ENCODE data around the gene C2CD2.

DNA sequence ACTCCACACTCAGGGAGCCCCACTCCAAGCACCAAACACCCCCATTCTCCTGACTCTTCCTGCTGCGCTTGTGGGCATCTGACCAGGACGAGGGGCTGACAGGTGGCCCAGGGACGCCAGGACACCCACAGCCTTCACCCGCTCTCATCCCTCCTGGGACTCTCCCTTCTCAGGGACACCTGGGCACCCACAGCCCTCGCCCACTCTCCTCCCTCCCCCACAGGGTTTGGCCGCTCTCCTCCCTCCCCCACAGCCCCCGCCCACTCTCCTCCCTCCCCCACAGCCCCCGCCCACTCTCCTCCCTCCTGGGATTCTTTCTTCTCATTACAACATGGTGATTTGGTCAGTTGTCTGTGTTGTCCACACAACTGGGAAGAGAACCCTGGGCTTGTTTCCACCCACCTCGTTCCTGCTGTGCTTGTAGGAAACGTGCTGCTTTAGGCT is 118.1 kb downstream of the C2CD2 start:
- TF ChIP-seq POLR2AphosphoS5 (IDR thresholded peaks at IDR 0.05; ENCODE audit: low read depth, low read length) (no peak), SIN3A (IDR thresholded peaks at IDR 0.05; ENCODE audit: borderline replicate concordance, insufficient read depth, low read length) (no peak), FOXP2 (optimal IDR thresholded peaks at IDR 0.05; ENCODE audit: borderline replicate concordance, extremely low read depth, extremely low read length, insufficient read depth) (no peak)
- TF ChIP-seq, protein P1, sequence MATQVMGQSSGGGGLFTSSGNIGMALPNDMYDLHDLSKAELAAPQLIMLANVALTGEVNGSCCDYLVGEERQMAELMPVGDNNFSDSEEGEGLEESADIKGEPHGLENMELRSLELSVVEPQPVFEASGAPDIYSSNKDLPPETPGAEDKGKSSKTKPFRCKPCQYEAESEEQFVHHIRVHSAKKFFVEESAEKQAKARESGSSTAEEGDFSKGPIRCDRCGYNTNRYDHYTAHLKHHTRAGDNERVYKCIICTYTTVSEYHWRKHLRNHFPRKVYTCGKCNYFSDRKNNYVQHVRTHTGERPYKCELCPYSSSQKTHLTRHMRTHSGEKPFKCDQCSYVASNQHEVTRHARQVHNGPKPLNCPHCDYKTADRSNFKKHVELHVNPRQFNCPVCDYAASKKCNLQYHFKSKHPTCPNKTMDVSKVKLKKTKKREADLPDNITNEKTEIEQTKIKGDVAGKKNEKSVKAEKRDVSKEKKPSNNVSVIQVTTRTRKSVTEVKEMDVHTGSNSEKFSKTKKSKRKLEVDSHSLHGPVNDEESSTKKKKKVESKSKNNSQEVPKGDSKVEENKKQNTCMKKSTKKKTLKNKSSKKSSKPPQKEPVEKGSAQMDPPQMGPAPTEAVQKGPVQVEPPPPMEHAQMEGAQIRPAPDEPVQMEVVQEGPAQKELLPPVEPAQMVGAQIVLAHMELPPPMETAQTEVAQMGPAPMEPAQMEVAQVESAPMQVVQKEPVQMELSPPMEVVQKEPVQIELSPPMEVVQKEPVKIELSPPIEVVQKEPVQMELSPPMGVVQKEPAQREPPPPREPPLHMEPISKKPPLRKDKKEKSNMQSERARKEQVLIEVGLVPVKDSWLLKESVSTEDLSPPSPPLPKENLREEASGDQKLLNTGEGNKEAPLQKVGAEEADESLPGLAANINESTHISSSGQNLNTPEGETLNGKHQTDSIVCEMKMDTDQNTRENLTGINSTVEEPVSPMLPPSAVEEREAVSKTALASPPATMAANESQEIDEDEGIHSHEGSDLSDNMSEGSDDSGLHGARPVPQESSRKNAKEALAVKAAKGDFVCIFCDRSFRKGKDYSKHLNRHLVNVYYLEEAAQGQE (IDR thresholded peaks at IDR 0.05; ENCODE audit: insufficient read depth in 1 of 2, low read depth in 2 of 2, low read length in 2 of 2) = no peak

Data from PFSK-1 (cell line).